ENCODE measurements around the gene TNFRSF9.
A peak's percentile ranks its signal among the peaks of the same experiment; 100 is the strongest.
"Not testable (repeated sequence)": the region's sequence is repeated elsewhere in the genome, so short reads cannot be mapped to it uniquely, and the experiment has no call there.

TNFRSF9 gene

DNA sequence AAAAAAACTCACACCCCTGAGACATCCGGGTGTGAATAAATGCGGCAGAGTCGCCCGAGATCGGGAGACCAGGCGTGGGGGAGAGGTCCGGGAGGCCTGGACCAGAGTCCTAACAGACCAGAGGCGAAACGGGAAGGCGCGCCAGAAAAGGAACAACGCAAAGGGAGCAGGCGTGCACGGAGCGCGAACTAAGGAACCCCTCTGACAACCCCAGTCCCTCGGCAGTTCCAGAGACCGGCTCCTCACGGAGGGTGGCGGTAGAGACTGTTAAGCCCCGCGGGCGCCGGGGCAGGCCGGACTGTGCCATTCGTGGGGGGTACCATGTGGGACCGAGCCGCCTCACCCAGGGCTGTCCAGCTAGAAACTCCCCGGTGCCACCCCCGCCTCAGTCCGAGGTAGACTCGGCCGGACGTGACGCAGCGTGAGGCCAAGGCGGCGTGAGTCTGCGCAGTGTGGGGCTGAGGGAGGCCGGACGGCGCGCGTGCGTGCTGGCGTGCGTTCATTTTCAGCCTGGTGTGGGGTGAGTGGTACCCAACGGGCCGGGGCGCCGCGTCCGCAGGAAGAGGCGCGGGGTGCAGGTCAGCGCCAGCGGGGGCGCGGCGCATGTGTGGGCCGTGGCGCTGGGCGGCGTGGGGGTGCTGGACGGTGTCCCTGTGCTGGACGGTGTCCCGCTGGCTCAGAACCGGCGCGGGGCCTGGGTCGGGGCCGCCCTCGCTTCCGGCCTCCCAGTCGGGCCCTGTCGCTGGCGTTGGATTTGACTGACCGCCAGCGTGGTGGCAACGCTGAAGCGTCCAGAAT, 20.8 kb upstream of the TNFRSF9 start, which contains the start of gene PARK7:
Gene PARK7 (plus strand): TSS at position 496 of the 798 bp plus-strand sequence. CDS start 1,075 bp downstream, outside the sequence.
- peak; percentile 100 for DNase-seq (ENCODE audit: low read depth in 2 of 2)

DNA sequence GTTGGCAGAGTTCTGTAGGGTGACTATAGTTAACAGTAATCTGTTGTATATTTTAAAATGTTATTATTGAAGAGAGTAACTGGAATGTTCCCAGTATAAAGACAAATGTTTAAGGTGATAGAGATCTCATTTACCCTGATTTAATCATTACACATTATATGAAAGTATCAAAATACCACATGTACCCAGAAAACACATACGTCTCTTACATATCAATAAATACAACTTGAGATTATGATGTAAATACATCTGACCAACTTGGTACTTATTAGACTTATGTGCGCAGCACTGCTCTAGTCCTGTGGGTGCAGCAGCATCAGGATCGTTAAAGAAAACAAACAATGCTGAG, 20.2 kb upstream of the TNFRSF9 start:
- no peak for DNase-seq (ENCODE audit: low read depth in 2 of 2)

DNA sequence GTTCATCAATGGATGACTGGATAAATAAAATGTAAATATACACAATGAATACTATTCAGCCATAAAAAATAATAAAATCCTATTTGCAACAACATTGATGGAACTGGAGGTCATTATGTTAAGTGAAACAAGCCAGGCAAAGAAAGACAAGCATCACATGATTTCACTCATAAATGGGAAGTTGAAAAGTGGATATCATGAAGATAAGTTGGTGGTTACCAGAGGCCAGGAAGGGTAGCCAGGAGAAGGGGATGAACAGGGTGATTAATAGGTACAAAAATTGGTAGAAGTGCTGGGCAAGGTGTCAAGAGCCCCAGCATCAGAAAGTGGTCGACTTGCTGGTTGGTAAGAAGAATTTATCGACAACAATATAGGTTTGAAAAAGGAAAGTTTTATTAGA, 19.5 kb upstream of the TNFRSF9 start:
- DNase-seq (ENCODE audit: low read depth in 2 of 2): no peak

DNA sequence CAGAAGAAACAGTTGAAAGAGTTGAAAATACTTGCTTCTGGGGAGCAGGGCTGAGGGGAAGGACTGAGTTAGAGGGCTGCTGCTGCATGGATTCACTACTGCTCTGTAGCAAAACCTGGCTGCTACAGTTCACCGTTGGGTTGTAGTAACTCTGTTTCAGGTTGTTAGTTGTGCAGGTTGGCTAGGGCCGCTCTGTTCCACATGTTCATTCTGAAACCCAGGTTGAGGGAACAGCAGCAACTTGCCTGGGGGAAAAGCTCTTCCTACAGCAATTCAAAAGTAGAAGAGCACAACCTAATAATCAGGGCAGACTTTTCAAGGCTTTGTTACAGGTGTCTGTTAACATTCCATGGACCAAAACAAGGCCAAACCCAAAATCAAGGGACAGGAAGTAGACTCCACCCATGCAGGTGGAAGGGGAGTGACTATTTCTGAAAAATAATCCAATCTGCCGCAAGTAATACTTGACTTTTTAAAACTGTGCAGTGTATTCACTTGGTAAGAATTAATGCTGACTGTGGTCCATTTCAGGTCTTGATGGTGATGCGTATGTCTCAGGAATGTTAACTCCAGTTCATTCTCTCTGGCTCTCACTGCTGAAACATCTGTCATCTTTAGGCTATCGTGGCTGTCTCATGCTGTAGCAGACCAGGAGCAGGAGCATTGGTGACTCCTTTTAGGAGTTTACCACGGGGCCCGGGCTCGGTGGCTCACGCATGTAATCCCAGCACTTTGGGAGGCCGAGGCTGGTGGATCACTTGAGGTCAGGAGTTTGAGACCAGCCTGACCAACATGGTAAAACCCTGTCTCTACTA, 15.8 kb upstream of the TNFRSF9 start:
- no peak for DNase-seq (ENCODE audit: low read depth in 2 of 2)

DNA sequence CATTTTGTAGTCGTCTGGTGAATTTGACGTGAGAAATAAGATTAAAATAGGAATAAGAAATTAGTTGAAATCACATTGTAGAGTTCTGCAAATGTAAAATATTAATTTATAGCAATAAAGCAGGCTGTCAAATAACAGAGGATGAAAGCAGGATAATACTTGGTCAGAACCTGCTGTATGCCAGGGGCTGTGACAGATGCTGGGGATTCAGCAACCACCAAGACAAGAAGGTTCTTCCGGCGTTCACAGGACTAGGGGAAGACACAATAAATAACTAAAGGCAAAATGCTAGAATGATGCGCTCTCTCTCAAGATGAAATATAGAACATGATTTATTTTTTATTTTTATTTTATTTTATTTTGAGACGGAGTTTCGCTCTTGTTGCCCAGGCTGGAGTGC, 14.0 kb upstream of the TNFRSF9 start:
- no peak for DNase-seq (ENCODE audit: low read depth in 2 of 2)

DNA sequence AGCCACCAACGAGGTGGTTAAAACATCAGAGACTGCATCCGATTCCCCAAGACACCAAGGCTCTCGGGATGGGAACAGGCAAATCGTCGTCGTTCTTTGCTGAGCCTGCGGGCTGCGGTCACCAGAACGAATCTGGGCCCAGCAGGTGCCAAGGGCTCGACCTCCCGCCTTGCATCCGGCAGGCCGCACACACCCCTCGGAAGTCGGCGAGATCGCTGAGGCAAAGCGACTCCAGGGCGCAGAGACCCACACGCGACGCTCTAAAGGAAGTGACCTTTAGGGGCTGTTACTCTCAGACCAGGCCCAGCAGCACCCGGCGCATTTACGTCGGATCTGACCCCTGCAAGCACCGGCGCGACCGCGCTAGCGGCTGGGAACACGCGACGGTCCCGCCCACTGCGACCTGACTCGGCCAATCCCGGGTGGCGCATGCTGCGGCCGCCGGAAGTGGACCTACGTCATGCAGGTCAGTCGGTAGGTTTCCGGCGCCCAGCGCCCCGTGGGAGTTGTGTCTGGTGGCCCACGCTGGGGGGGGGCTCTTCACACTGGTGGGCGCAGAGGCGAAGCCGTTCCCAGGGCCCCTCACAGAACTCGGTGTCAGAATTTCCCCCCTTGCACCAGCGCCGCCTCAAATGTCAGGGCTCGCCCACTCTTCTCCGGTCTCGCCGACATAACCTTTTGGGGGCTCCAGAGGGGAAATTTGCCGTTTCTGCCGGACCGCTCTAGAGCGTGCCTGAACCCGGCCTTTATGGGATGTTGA, 13.4 kb upstream of the TNFRSF9 start:
- peak; percentile 90 to 92 for DNase-seq (ENCODE audit: low read depth in 2 of 2)

DNA sequence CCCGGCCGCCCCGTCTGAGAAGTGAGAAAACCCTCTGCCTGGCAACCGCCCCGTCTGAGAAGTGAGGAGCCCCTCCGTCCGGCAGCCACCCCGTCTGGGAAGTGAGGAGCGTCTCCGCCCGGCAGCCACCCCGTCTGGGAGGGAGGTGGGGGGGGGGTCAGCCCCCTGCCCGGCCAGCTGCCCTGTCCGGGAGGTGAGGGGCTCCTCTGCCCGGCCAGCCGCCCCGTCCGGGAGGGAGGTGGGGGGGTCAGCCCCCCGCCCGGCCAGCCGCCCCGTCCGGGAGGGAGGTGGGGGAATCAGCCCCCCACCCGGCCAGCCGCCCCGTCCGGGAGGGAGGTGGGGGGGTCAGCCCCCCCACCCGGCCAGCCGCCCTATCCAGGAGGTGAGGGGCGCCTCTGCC, 12.2 kb upstream of the TNFRSF9 start:
- not testable (repeated sequence) for DNase-seq (ENCODE audit: low read depth in 2 of 2)

DNA sequence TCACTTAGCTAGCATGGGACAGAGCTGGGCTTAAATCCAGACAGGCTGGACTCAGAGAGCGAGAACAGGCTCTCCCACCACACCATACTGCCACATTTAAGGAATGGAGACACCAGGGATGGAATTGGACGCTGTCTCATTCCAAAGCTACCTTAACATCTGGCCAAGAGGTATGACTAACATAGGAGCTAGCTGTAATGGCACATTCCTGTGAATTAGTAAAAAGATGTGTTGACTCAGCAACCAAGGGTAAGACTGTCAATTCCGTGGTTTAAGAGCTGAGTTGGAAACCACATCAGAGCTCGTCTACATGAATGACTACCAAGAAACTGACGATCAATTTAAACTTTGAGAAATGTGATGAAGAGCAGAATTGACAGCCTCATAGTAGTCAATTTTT, 8.3 kb upstream of the TNFRSF9 start:
- DNase-seq (ENCODE audit: low read depth in 2 of 2): peak in 1 of 2 donors; percentile 29

DNA sequence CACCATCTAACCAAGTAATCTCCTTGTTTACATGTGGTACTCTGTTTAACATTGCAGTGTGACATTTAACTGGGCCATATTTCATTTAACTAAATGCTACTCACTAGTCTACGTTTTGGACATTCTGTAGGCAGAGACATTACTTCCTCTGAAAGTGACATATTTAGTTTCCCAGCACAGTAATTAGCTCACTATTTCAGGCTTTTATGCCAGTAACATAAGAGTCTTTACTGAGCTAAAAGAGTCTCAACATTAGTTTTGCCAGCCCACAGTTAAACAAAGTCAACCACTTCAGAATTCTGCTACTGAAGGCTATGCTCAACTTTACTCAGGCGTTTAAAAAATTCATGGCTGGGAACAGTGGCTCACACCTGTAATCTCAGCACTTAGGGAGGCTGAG, 2.6 kb upstream of the TNFRSF9 start:
- no peak for DNase-seq (ENCODE audit: low read depth in 2 of 2)

DNA sequence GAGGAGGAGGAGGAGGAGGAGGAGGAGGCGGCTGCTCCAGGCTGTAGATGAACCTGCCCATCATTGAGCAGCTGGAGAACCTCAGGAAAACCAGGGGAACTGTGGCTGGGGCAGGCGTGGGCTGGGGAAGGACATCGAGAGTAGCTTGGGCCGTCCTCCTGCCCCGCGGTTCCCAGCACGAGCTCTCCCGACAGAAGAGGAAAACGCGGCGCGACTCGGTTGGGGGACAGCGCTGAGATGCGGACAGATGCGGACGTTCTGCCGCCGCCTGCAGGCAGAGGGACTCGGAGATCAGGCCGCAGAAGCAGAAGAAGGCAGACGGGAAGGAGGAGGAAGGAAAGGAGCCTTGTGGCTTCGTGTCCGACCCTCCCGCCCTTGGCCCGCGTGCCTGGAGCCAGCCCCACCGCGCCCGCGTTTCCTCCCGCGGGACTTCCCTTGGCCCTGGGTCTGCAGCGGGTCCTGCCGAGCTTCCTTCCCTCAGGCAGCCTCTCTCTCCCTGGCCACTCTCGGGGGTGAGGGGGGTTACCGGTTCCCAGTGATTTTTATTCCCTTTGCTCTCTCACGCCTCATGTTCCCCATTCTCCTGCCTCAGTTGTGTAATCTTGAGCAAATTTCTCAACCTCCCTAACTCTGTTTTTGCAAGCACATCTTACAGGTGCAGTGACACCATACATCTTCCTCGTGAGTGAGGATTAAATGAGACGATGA, 1.7 kb upstream of the TNFRSF9 start:
- DNase-seq (ENCODE audit: low read depth in 2 of 2): no peak

DNA sequence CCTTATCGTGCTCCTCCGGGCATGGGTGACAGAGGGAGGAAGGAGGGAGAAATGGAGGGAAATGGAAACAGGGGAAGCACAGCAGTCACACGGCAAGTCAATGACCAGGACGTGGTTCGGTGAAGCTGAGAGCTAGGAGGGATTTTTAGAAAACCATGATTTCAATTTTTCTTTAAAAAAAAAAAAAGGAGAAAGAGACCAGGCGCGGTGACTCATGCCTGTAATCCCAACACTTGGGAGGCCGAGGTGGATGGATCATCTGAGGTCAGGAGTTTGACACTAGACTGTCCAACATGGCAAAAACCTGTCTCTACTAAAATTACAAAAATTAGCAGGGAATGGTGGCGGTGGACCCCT, 776 bp upstream of the TNFRSF9 start:
- no peak for DNase-seq (ENCODE audit: low read depth in 2 of 2)

DNA sequence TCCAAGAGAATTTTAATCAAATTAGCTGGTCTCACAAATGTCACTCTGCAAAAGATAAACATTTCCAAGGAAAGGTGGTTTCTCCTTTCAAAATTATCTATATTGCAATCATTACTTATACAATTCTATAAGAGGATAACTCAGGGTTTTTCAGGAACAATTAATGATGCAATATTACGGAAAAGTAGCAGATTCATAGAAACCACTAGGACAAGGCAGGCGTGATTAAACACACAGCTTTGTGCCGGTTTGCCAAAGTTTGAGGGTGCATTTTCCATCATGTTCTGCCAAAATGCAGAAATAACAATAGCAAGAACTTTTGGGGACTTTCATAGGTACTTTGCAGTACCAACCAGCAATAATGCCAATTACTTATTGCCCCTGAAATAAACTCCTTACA, 605 bp downstream of the TNFRSF9 start:
- no peak for DNase-seq (ENCODE audit: low read depth in 2 of 2)

DNA sequence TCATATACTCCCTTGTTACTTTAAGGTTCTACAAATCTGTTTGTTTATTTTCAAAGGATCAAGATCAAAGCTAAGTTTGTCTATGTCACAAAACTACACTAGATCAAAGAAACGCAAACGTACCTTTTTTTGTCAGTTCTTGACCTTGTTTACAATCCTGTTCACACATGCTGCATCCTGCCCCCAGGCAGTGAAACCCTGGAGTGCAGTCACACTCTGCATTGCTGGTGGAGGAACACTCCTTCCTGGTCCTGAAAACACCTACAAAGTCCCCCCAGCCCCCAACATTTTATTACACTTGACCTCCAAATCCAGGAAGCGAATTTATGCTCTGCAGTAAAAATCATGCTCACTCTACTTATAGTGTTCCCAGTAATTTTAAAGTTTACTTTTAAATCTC, 2.6 kb downstream of the TNFRSF9 start:
- DNase-seq (ENCODE audit: low read depth in 2 of 2): no peak

DNA sequence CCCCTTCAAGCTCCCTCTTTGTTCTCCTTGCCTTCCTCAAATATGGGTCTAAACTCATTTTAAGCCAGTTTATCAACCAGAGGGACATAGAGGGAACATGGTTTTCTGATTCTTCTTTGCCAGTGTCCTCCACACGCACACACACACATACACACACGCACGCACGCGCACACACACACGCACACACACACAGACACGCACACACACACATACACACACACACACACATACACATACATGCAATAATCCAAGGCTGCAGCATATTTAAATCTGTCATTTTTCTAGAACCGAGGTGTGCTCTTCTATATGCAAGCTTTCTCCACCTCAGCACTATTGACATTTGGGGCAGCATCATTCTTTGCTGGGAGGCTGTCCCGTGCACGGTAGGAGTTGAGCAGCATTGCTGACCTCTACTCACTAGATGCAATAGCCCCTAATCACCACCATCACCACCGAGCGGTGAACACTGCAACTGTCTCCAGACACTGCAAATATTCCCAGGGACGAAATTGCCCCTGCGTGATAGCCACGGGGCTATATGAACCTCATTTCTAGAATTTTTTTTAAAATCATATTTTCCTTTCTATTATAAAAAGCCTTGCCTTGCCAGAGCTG, 8.0 kb downstream of the TNFRSF9 start:
- DNase-seq (ENCODE audit: low read depth in 2 of 2): no peak

DNA sequence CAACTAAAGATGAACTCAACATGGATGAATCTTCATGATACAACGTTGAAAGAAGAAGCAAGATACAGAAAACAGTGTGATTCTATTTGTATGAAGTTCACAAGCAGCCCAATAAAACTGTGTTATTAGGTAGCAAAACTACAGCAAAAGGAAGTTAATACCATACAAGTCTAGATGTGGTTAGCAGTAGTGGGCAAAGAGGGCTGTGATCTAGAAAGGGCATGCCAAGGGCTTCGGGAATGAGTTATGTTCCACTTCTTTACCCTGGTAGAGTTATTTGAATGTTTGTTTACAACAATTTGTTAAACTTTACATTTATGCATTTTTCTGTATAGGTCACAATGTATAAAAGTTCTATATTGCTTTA, 9.2 kb downstream of the TNFRSF9 start:
- DNase-seq (ENCODE audit: low read depth in 2 of 2): no peak

DNA sequence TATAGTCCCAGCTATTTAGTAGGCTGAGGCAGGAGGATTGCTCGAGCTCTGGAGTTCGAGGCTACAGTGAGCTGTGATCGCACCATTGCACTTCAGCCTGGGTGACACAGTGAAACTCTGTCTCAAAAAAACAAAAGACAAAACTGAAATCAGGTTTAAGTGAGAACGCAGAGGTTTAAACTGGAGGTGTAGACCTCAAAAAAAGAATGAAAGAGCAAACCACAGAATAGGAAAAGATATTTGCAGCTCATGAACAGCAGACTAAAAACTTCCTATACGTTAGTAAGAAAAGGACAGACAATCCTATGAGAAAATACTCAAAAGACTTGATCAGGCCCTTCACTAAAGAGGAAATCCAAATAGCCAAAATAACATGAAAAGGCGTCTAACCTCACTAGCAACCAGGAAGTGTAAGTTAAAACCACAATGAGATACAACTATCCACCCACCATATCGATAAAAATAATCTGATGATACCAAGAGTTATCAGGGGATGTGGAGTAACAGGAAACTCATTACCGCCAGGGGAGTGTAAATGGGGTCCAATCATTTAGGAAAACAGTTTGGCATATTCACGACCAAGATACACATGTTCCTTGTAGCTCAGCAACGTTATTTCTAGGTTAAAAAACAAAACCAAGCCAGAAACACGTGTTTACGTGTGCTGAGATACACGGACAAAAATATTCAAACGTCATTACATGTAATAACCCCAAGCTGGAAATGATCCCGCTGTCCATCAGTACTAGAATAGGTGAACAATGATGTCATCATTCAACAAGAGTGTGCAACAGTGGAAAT, 9.8 kb downstream of the TNFRSF9 start:
- DNase-seq (ENCODE audit: low read depth in 2 of 2): no peak

DNA sequence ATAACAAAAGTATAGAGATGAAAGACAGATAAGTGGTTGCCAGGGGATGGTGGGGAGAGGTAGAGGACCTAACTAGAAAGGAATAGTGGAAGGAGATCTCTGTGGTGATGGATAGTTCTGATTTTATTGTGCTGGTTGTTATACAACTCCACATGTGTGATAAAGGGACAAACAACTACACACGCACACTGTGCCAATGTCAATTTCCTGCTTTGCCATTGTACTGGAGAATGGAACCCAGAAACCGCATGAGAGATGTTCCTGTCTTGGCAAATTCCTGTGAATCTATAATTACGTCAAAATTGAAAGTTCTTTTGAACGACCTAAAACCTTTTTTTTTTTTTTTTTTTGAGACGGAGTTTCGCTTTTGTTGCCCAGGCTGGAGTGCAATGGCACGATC, 11.0 kb downstream of the TNFRSF9 start:
- no peak for DNase-seq (ENCODE audit: low read depth in 2 of 2)

DNA sequence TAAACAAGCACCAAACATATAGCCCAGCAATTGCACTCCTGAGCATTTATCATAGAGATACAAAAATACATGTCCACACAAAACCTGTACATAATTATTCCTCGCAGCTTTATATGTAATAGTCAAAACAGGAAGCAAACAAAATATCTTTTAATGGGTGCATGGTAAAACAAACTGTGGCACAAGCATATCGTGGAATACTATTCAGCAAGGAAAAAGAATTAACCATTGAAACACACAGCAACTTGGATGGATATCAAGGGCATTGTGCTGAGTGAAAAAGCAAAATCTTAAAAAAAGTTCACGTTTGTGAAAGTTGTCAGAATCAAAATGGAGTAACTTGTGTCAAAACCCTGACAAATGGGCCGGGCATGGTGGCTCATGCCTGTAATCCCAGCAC, 12.4 kb downstream of the TNFRSF9 start:
- DNase-seq (ENCODE audit: low read depth in 2 of 2): no peak

DNA sequence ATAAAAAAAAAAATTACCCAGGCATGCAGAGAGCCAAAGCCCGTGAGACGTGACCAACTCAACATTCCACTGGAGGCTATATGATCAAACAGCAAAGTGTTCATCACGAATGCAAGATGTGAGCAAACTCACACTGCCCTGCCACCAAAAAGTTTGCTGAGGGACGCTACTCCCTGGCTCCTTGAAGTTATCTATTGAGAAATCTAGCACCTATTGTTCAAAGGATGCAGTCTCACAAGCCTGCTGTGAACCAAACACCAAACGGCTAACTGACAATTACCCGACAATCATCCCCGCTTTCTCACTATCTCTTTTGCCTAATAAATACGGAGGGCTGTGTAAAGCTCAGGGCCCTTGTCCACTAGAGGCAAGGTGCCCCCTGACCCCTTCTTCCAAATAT, 13.6 kb downstream of the TNFRSF9 start:
- not testable (repeated sequence) for DNase-seq (ENCODE audit: low read depth in 2 of 2)

DNA sequence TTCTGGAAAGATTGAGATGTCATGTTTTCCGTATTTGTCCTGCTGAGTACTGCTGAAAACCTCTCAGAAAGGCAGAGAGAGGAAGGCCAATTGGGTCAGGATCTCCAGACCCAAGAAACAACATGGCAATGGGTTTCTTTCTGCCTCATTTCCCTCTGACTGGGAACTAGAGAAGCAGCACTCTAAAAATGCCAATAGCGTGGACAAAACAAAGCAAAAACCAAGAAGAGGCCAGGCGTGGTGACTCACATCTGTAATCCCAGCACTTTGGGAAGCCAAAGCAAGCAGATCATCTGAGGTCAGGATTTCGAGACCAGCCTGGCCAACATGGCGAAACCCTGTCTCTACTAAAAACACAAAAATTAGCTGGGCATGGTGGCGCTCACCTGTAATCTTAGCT, 18.3 kb downstream of the TNFRSF9 start:
- no peak for DNase-seq (ENCODE audit: low read depth in 2 of 2)

DNA sequence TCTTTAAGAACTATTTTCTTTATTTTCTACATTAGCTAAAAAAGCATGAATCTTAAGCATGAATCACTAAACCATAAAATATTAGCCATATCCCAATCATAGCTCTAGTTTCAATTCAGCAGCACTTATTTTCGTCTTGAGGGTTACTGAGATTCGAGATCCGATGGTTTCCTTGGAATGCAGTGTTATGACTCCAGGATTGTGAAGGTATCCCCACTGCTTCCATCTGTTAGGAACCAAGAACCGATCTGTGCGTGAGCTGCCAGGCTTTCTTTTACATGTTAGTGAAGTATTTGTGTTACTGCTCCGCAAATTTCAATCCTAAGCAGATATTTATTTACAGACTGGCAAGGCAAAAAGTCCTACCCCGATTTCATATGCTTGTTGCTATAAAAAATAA, 18.8 kb downstream of the TNFRSF9 start:
- DNase-seq (ENCODE audit: low read depth in 2 of 2): no peak

All from stimulated activated CD8-positive, alpha-beta memory T cell treated with anti-CD3 and anti-CD28 coated beads, Interleukin-15, amount 100 ng/mL, for 4 hours (primary cell).